ENCODE results near the gene CADPS. TPM values are rescaled to one million over a fixed set of nuclear protein-coding genes. Genes with fewer than 3 reads are reported as not detected.

The CADPS gene
- total RNA-seq, 1 experiment from 2014 or later, result not detected

DNA sequence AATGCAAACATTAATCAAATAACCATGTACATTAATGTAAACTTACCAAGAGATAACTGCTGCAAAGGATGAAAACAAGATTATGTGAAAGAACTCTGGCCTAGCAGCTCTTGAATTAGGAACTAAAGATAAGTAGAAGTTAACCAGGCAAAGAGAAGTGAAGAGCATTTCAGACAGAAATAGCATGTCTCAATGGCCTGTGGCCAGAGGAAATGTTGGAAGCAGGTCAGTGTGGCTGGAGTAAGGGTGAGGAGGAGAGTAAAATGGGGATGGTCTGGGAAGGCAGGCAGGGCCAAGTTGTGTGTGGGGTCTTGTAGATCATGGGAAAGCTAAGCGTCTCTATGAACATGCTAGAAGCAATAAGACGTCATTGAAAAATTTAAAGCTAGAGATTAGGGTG, 192.4 kb downstream of the CADPS start:
- intact Hi-C loops (cut with micrococcal nuclease; ENCODE audit: unreplicated experiment) (no loop called here), in situ Hi-C loops (cut with HindIII; ENCODE audit: low pct_unique_long_range_greater_than_20kb, low sequenced_read_pairs) (no loop called here)
- Histone ChIP-seq H3K27me3 (ENCODE audit: control insufficient read depth, insufficient read depth, low read length) (no peaks in the 10 kb centered on the region), H3K9me3 (ENCODE audit: control insufficient read depth, insufficient read depth, low read depth, low read length) (no peaks in the 10 kb centered on the region), H3K36me3 (ENCODE audit: control insufficient read depth, insufficient read depth, low read length) (no peaks in the 10 kb centered on the region), H3K27ac (ENCODE audit: low read length) (no peak overlapping the region), H3K4me1 (ENCODE audit: control insufficient read depth, insufficient read depth, low read length) (no peaks in the 10 kb centered on the region), H3K4me3 (ENCODE audit: low read depth in 2 of 2, low read length in 2 of 2) (no peak overlapping the region)
- ChIA-PET POLR2A (no interaction called here), CTCF (interaction anchor here (0.6 kb wide), 1 partner anchor 541 kb away, joined by 3 read pairs; no protein-coding TSS in a partner anchor)
- BruUV-seq (replicated peaks), result no TSS peak
- ATAC-seq (no peak), DNase-seq (ENCODE audit: low read depth, low spot score) (no peak)
- TF ChIP-seq TCF7L2 (IDR thresholded peaks at IDR 0.05; ENCODE audit: low read depth, low read length), result no peak
- no peak for TF ChIP-seq SIN3A (IDR thresholded peaks at IDR 0.05; ENCODE audit: borderline replicate concordance, insufficient read depth, low read depth, low read length)
- TF ChIP-seq POLR2AphosphoS5 (IDR thresholded peaks at IDR 0.05; ENCODE audit: low read depth, low read length), result no peak
- TF ChIP-seq, protein P1, sequence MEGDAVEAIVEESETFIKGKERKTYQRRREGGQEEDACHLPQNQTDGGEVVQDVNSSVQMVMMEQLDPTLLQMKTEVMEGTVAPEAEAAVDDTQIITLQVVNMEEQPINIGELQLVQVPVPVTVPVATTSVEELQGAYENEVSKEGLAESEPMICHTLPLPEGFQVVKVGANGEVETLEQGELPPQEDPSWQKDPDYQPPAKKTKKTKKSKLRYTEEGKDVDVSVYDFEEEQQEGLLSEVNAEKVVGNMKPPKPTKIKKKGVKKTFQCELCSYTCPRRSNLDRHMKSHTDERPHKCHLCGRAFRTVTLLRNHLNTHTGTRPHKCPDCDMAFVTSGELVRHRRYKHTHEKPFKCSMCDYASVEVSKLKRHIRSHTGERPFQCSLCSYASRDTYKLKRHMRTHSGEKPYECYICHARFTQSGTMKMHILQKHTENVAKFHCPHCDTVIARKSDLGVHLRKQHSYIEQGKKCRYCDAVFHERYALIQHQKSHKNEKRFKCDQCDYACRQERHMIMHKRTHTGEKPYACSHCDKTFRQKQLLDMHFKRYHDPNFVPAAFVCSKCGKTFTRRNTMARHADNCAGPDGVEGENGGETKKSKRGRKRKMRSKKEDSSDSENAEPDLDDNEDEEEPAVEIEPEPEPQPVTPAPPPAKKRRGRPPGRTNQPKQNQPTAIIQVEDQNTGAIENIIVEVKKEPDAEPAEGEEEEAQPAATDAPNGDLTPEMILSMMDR (IDR thresholded peaks at IDR 0.05), result no peak
- TF ChIP-seq, protein P2, sequence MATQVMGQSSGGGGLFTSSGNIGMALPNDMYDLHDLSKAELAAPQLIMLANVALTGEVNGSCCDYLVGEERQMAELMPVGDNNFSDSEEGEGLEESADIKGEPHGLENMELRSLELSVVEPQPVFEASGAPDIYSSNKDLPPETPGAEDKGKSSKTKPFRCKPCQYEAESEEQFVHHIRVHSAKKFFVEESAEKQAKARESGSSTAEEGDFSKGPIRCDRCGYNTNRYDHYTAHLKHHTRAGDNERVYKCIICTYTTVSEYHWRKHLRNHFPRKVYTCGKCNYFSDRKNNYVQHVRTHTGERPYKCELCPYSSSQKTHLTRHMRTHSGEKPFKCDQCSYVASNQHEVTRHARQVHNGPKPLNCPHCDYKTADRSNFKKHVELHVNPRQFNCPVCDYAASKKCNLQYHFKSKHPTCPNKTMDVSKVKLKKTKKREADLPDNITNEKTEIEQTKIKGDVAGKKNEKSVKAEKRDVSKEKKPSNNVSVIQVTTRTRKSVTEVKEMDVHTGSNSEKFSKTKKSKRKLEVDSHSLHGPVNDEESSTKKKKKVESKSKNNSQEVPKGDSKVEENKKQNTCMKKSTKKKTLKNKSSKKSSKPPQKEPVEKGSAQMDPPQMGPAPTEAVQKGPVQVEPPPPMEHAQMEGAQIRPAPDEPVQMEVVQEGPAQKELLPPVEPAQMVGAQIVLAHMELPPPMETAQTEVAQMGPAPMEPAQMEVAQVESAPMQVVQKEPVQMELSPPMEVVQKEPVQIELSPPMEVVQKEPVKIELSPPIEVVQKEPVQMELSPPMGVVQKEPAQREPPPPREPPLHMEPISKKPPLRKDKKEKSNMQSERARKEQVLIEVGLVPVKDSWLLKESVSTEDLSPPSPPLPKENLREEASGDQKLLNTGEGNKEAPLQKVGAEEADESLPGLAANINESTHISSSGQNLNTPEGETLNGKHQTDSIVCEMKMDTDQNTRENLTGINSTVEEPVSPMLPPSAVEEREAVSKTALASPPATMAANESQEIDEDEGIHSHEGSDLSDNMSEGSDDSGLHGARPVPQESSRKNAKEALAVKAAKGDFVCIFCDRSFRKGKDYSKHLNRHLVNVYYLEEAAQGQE (IDR thresholded peaks at IDR 0.05; ENCODE audit: insufficient read depth in 1 of 2, low read depth in 2 of 2, low read length in 1 of 2), result no peak

DNA sequence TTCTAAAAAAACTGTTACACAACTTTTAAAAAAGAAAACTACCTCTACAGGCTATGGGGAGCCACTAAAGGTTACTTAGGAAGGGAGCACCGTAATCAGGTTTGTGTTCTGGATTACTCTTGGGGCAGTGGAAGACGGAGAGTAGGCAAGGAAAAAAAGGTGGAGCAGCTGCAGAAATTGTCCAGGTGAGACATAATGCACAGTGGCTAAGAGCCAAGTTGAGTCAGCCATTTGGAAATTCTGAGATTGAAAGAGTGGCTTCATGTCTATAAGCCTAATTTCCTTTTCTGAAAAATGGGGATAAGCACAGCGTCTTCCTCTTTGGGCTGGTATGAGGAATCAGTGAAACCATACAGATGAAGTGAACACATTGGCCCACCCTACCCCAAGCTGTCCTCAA, 195.2 kb downstream of the CADPS start:
- Histone ChIP-seq H3K4me3 (ENCODE audit: low read depth in 2 of 2, low read length in 2 of 2) (no peak overlapping the region), H3K27ac (ENCODE audit: low read length) (no peak overlapping the region), H3K27me3 (ENCODE audit: control insufficient read depth, insufficient read depth, low read length) (no peaks in the 10 kb centered on the region), H3K4me1 (ENCODE audit: control insufficient read depth, insufficient read depth, low read length) (no peaks in the 10 kb centered on the region), H3K9me3 (ENCODE audit: control insufficient read depth, insufficient read depth, low read depth, low read length) (no peaks in the 10 kb centered on the region), H3K36me3 (ENCODE audit: control insufficient read depth, insufficient read depth, low read length) (no peaks in the 10 kb centered on the region)
- TF ChIP-seq, protein P1 (IDR thresholded peaks at IDR 0.05), result no peak
- TF ChIP-seq, protein P2 (IDR thresholded peaks at IDR 0.05; ENCODE audit: insufficient read depth in 1 of 2, low read depth in 2 of 2, low read length in 1 of 2), result no peak
- TF ChIP-seq SIN3A (IDR thresholded peaks at IDR 0.05; ENCODE audit: borderline replicate concordance, insufficient read depth, low read depth, low read length) (no peak), TCF7L2 (IDR thresholded peaks at IDR 0.05; ENCODE audit: low read depth, low read length) (no peak), POLR2AphosphoS5 (IDR thresholded peaks at IDR 0.05; ENCODE audit: low read depth, low read length) (no peak)
- no TSS peak for BruUV-seq (replicated peaks)
- ChIA-PET CTCF (no interaction called here), POLR2A (no interaction called here)
- ATAC-seq (no peak), DNase-seq (ENCODE audit: low read depth, low spot score) (no peak)
- intact Hi-C loops (cut with micrococcal nuclease; ENCODE audit: unreplicated experiment) (no loop called here), in situ Hi-C loops (cut with HindIII; ENCODE audit: low pct_unique_long_range_greater_than_20kb, low sequenced_read_pairs) (no loop called here)
